OCI-LY1 (cell line): ENCODE data around the gene NAV2.

Experiments
- EZH2 ChIP-seq: fragments of 200-600 bp; sonication (generic), shearing (Covaris generic); IDR thresholded peaks from 2 replicates; pipeline ENCODE4 v1.8.0; 2017; ENCODE audit warnings: borderline replicate concordance, mixed run types, mild to moderate bottlenecking, antibody characterized with exemption, low read length, moderate library complexity, mixed read lengths
- TF ChIP-seq, protein P1 (sequence below): fragments of 200-600 bp; sonication (generic), shearing (Covaris generic); IDR thresholded peaks from 2 replicates; pipeline ENCODE4 v1.5.1; 2017; ENCODE audit warnings: mild to moderate bottlenecking, antibody characterized with exemption, low read length, moderate library complexity, mixed read lengths

DNA sequence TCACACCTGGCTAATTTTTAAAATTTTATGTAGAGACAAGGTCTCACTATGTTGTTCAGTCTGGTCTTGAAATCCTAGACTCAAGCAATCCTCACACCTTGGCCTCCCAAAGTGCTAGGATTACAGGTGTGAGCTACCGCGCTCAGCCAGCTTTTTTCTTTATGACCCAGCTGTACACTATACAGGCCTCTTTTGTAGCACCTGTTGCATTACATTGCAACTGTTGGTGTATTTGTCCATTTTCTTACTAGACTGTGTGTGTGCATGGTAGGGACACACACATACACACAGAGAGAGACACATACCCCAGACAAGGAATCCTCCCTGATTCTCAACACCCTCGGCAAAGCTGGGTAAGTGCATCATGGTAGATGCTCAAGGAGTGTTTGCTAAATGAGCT is 61.7 kb downstream of the NAV2 start:
- TF ChIP-seq, protein P1, sequence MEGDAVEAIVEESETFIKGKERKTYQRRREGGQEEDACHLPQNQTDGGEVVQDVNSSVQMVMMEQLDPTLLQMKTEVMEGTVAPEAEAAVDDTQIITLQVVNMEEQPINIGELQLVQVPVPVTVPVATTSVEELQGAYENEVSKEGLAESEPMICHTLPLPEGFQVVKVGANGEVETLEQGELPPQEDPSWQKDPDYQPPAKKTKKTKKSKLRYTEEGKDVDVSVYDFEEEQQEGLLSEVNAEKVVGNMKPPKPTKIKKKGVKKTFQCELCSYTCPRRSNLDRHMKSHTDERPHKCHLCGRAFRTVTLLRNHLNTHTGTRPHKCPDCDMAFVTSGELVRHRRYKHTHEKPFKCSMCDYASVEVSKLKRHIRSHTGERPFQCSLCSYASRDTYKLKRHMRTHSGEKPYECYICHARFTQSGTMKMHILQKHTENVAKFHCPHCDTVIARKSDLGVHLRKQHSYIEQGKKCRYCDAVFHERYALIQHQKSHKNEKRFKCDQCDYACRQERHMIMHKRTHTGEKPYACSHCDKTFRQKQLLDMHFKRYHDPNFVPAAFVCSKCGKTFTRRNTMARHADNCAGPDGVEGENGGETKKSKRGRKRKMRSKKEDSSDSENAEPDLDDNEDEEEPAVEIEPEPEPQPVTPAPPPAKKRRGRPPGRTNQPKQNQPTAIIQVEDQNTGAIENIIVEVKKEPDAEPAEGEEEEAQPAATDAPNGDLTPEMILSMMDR: no peak
- TF ChIP-seq EZH2: no peak
